ENCODE data around the gene GTF3A. TPM values are rescaled to one million over a fixed set of nuclear protein-coding genes. Genes with fewer than 3 reads are reported as not detected.

Gene GTF3A
- total RNA-seq (2014; rRNA removed; shearing (Covaris generic)), result 175 and 192 TPM in 2 replicates

DNA sequence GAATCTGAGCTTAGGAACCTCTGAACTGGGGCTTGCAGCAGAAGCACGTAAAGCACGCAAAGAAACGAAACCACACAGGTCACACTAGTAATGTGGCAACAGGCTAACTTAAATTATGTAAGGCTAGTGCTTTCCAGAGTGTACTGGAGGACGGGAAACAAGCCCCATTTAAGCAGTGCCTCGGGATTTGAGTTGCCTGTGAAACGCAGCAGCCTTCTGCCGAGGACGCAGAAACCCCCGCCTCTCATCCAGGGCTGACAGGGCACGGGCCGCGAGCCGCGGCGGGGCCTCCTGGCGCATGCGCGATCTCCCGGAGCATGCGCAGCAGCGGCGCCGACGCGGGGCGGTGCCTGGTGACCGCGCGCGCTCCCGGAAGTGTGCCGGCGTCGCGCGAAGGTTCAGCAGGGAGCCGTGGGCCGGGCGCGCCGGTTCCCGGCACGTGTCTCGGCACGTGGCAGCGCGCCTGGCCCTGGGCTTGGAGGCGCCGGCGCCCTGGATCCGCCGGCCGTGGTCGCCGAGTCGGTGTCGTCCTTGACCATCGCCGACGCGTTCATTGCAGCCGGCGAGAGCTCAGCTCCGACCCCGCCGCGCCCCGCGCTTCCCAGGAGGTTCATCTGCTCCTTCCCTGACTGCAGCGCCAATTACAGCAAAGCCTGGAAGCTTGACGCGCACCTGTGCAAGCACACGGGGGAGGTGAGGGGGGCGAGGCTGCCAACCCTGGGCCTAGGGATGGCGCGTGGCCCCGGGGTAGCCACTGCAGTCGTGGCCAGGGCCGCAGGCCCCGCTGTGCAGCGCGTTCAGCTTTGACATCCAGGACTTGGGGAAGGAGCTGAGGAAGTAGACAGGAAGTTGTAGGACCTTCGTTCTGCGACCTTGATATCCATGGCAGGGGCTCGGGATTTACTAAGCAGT is at the start of gene GTF3A:
GTF3A (plus strand) TSS at position 374 of the 912 bp plus-strand sequence.
- Histone ChIP-seq H3K4me1 (peaks cover 10% of the 10 kb centered on the region; the same call in 1 of the 2 replicates), H3K27me3 (no peaks in the 10 kb centered on the region), H3K9me3 (replicated peaks) (no peaks in the 10 kb centered on the region), H3K4me3 (peak within 1 kb of the TSS; percentile 76), H3K27ac (peak within 1 kb of the TSS; percentile 73), H3K36me3 (peaks cover 7% of the 10 kb centered on the region)
- peak; percentile 85 to 90 for DNase-seq

DNA sequence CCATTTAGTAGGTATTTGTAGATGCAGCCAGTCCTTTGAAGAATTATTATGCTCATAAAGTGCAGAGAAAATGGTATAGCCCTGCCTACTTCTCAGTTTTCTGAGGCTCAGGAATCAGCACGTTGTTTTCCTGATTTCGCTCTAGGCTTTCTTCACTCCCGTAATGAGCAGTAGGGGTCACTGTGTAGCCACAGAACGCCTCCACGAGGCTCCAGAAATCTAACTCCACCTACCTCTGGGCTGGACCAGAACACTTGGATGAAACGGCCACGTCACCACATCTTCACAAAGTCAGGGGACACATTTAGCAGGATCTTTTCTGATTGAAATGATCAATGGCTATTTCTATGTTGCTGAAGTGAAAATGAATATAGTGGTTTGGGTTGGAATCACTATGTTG is 49.8 kb upstream of the GTF3A start:
- peaks cover 15% of the 10 kb centered on the region for H3K4me1 ChIP-seq
- no peaks in the 10 kb centered on the region for H3K9me3 ChIP-seq (replicated peaks)
- no peaks in the 10 kb centered on the region for H3K36me3 ChIP-seq
- H3K27ac ChIP-seq, result no peak overlapping the region
- DNase-seq, result peak; percentile 56 to 83
- H3K4me3 ChIP-seq, result no peak overlapping the region
- no peaks in the 10 kb centered on the region for H3K27me3 ChIP-seq

DNA sequence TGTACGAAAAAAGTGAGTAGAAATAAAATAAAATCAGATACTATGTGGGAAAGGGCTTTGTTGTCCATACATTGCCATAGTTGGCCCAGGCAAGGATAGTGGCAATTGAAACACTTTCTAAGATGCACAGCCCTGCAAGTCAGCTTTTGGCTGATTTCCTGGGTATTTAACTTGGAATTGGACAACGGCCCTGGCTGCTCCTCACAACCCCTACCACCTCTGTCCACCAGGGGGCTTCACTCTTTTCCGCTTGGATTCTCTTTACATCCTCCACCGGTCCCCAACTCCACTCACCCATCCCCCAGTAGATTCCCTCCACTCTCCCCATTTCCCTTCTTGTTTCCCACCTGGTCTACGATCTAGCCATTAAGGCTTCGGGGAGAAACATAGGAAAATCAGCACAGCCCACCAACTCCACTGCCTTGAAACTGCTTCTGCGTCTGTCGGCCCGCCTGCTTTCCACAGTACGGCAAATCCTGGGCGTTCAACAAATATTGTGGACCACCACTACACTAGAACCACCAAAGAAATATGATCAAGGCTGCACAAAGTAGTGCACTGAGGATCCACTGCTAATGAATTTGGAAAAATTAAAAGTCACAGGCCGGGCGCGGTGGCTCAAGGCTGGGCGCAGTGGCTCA is 48.6 kb upstream of the GTF3A start:
- Histone ChIP-seq H3K27me3 (no peaks in the 10 kb centered on the region), H3K27ac (no peak overlapping the region), H3K36me3 (no peaks in the 10 kb centered on the region), H3K9me3 (replicated peaks) (no peaks in the 10 kb centered on the region), H3K4me1 (peaks cover 19% of the 10 kb centered on the region), H3K4me3 (no peak overlapping the region)
- DNase-seq, result peak; percentile 71 to 88

DNA sequence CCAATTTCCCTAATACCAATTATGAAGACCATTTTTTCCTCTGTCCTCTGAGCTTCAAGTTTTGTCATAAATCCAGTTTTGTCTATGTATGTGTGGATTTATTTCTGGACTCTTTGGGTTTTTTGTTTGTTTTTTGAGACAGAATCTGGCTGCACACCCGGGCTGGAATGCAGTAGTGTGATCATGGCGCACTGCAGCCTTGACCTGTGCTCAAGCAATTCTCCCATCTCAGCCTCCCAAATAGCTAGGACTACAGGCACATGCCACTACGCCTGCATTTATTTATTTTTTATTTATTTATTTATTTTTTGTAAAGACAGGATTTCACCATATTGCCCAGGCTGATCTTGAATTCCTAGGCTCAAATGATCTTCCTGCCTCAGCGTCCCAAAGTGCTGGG is 45.3 kb upstream of the GTF3A start:
- no peaks in the 10 kb centered on the region for H3K9me3 ChIP-seq (replicated peaks)
- H3K27ac ChIP-seq, result no peak overlapping the region
- DNase-seq, result no peak
- H3K4me1 ChIP-seq, result peaks cover 8% of the 10 kb centered on the region; the same call in 1 of the 2 replicates
- H3K27me3 ChIP-seq, result no peaks in the 10 kb centered on the region
- no peak overlapping the region for H3K4me3 ChIP-seq
- no peaks in the 10 kb centered on the region for H3K36me3 ChIP-seq

DNA sequence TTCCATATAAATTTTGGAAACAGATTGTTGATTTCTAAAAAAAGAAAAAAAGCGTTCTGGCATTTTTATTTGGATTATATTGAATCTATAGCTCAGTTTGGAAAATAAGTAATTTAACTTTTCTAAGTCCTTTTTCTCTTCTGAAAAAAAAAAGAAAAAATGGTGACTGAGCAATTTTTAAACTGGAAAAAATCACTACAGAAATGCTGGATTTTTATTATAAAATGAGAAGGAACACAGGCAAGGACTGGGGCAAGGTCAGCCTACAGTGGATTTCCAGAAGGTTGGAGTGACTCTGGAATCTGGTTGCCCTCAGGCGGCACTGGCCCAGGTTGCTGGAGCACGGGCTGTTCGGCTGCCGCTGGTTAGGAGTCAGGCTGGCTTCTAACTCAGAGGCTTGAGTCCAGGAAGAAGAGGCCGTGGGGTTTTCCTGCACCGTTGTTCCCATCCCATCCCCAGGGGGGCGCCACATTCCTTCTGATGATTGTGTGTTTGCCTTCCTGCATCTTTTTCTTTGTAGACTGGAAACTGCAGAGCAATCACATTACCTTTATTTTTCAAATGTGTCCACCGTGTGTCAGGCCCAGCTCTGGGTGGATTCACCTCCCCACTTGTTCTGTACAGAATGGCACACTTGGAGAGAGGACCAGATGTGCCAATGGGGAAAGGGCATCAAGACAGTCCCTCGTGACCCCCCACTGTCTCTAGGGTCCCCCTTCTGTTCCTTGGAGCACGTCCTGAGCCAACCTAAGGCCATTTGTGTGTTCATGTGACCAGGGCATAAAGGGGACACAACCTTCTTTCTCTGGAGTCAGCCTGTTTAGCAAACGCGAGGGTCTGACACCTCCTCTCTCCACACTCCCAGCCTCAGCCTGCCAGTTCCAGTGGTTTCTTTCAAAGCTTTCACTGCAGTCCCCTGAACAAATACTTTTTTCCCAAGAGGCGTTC is 44.5 kb upstream of the GTF3A start:
- peaks cover 8% of the 10 kb centered on the region; the same call in 1 of the 2 replicates for H3K4me1 ChIP-seq
- peak; percentile 77 to 90 for DNase-seq
- no peaks in the 10 kb centered on the region for H3K9me3 ChIP-seq (replicated peaks)
- H3K36me3 ChIP-seq, result no peaks in the 10 kb centered on the region
- no peak overlapping the region for H3K4me3 ChIP-seq
- no peaks in the 10 kb centered on the region for H3K27me3 ChIP-seq
- H3K27ac ChIP-seq, result no peak overlapping the region

DNA sequence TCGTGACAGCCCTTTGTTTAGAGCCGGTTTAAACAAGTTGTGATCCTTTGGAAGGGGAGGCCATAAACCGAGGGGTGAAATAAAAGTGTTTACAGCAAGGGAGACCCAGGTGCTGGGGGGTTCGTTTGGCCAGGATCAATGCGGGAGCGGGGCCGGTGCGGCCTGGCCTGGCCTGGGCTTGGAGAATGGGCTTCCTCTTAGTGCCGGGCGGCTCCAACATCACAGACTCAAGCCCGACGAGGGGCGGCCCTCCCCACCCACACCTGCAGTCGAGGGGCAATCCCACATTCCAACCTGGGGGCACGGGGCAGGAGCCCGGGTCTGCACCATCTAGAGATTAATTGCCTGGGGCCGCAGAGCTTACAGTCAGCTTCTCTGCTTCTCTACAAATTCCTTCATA is 42.8 kb upstream of the GTF3A start:
- Histone ChIP-seq H3K4me1 (peaks cover 4% of the 10 kb centered on the region; the same call in 1 of the 2 replicates), H3K36me3 (no peaks in the 10 kb centered on the region), H3K9me3 (replicated peaks) (no peaks in the 10 kb centered on the region), H3K27me3 (no peaks in the 10 kb centered on the region), H3K27ac (no peak overlapping the region), H3K4me3 (no peak overlapping the region)
- DNase-seq, result no peak

DNA sequence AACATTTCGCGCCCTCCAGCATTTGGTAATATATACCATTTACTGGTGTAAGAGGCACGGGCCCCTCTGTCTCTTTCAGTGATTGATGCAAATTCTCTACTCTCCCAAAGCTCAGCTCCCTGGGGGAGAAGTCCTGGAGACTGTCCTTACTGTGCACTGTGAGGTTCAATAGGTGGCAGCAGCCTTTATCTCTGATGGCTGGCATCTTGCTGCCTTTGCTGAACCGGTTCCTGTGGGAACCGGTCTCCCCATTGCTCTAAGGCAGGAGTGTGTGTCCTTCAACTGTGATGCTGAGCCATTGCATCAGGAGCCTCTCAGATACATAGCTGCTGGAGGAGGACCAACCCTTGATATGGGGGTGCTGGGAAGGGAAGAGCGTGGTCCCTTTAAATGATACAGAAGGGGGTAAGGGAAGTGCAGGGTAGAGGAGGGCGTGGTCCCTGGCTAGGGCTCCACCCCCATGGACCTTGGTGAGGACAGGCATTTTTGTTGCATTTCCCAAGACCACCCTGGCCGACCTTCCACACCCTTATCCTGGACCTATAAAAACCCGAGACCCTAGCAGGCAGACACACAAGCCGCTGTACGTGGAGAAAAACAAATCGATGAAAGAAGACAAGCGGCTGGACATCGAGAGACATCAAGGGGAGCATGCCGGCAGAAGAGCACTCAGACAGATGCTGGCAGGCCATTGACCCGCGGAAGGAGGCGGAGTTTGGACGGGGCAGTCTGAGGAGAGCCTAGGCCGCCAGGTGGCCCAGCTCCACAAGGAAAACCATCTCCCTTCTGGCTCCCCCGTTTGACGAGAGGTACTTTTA is 41.1 kb upstream of the GTF3A start:
- peaks cover 2% of the 10 kb centered on the region; the same call in 1 of the 2 replicates for H3K27me3 ChIP-seq
- H3K36me3 ChIP-seq, result no peaks in the 10 kb centered on the region
- no peak for DNase-seq
- peaks cover 4% of the 10 kb centered on the region; the same call in 1 of the 2 replicates for H3K4me1 ChIP-seq
- H3K4me3 ChIP-seq, result no peak overlapping the region
- H3K9me3 ChIP-seq (replicated peaks), result no peaks in the 10 kb centered on the region
- H3K27ac ChIP-seq, result no peak overlapping the region

DNA sequence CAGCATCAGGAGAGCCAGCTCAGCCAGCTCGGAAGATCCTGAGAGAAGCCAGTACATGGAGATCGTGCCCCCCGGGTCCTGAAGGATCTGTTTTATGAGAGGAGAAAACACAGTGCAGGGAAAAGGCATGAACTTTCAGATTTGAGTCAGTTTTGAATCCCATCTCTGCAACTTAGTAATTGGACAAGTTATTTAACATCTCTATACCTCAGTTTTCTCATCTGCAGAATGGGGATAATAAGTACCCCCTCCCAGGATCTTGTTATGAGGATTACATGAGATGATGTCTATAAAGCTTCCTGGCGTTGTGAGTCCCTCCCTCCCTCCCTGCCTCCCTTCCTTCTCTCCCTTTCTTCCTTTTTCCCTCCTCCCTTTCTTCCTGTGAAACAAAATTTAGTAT is 40.1 kb upstream of the GTF3A start:
- Histone ChIP-seq H3K27ac (no peak overlapping the region), H3K27me3 (peaks cover 6% of the 10 kb centered on the region; the same call in 1 of the 2 replicates), H3K9me3 (replicated peaks) (no peaks in the 10 kb centered on the region), H3K4me3 (no peak overlapping the region), H3K4me1 (peaks cover 4% of the 10 kb centered on the region; the same call in 1 of the 2 replicates), H3K36me3 (no peaks in the 10 kb centered on the region)
- DNase-seq, result no peak

DNA sequence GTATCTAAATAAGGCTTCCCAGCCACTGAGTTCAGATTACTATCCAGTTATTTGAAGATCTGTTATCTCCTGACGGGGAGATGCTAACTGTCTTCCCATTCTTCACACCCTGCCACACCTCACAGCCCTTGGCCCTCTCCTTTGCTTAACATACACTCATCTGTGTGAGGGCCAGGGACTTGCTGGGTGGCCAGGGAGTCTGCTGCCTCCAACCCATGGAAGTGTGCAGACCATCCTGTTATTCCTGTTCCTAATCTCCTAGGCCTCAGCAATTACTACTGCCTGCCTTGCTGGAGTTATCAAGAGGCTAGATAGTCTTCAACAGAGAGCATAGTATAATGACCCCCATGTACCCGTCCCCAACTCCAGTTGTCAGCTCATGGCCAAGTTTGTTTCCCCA is 36.2 kb upstream of the GTF3A start:
- H3K9me3 ChIP-seq (replicated peaks), result no peaks in the 10 kb centered on the region
- no peak for DNase-seq
- peaks cover 6% of the 10 kb centered on the region; the same call in 1 of the 2 replicates for H3K27me3 ChIP-seq
- no peak overlapping the region for H3K4me3 ChIP-seq
- no peaks in the 10 kb centered on the region for H3K36me3 ChIP-seq
- H3K27ac ChIP-seq, result no peak overlapping the region
- no peaks in the 10 kb centered on the region for H3K4me1 ChIP-seq

DNA sequence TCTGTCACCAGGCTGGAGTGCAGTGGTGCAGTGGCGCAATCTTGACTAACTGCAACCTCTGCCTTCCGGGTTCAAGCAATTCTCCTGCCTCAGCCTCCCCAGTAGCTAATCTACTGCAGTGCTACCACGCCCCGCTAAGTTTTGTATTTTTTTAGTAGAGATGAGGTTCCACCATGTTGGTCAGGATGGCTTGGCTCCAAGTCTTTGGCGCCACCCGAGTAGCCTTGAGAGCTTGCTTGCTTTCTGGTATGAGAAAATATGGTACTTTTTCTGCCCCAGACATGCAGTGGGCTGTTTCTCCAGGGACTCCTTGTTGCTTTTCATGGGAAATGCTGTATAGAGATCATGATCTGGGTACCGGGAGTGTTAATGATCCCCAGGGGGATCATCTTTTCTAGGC is 34.5 kb upstream of the GTF3A start:
- peaks cover 9% of the 10 kb centered on the region; the same call in 1 of the 2 replicates for H3K27me3 ChIP-seq
- no peak overlapping the region for H3K4me3 ChIP-seq
- no peak overlapping the region for H3K27ac ChIP-seq
- H3K9me3 ChIP-seq (replicated peaks), result no peaks in the 10 kb centered on the region
- H3K4me1 ChIP-seq, result no peaks in the 10 kb centered on the region
- no peak for DNase-seq
- no peaks in the 10 kb centered on the region for H3K36me3 ChIP-seq

DNA sequence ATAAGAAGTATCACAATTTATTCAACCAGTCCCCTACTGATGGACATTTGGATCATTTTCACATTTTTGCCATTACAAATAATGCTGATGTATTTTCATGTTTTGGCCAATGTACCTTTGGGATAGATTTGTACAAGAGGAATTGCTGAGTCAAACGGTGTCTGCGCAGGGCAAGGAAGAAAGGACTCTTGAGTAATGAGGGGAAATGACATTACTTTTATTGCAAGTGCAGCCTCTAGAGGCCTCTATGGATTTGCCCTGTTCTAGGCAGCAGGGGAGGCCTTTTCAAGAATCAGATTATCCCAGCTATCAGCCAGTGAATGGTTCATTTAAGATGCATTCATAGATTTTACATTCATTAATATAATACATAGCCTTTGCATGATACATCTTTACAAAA is 32.9 kb upstream of the GTF3A start:
- peaks cover 9% of the 10 kb centered on the region; the same call in 1 of the 2 replicates for H3K4me1 ChIP-seq
- no peak overlapping the region for H3K4me3 ChIP-seq
- no peaks in the 10 kb centered on the region for H3K9me3 ChIP-seq (replicated peaks)
- DNase-seq, result no peak
- no peaks in the 10 kb centered on the region for H3K36me3 ChIP-seq
- H3K27me3 ChIP-seq, result peaks cover 9% of the 10 kb centered on the region; the same call in 1 of the 2 replicates
- no peak overlapping the region for H3K27ac ChIP-seq

DNA sequence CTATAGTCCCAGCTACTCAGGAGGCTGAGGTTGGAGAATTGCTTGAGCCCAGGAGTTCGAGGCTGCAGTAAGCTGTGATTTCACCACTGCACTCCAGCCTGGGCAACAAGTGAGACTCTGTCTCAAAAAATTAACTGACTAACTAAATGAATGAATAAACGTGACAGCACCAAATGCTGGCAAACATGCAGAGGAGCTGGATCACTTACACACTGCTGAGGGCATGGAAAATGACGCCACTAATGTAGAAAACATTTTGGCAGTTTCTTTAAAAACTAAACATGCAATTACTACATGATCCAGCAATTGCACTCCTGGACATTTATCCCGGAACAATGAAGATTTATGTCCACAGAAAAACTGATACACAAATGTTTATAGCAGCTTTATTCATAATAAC is 31.3 kb upstream of the GTF3A start:
- no peak for DNase-seq
- H3K4me3 ChIP-seq, result no peak overlapping the region
- H3K27me3 ChIP-seq, result peaks cover 9% of the 10 kb centered on the region; the same call in 1 of the 2 replicates
- H3K9me3 ChIP-seq (replicated peaks), result no peaks in the 10 kb centered on the region
- H3K27ac ChIP-seq, result no peak overlapping the region
- no peaks in the 10 kb centered on the region for H3K36me3 ChIP-seq
- H3K4me1 ChIP-seq, result peaks cover 9% of the 10 kb centered on the region; the same call in 1 of the 2 replicates

DNA sequence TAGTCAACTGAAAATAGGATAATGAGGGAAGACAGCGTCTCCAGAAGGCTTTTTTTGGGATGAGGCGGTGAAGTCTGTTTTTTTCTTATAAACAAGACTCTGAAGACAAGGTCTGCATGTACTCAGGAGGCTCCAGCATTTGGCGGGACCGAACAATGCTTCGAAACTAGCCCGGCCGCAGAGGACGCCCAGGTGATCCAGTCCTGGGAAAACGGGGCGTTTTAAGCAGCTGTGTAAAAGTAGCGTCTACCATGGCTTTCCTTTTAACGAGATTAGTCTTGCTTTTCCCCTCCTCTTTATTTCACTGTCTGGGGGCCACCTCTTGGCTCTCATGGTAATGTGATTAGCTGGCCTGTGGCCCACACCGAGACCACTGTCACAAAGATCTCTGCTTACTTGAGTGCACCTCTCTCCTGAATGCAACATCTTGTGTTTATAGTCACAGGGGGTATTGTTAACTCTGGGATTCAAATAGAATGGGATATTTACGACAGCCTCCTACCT is 29.4 kb upstream of the GTF3A start:
- DNase-seq, result peak in 1 of 2 experiments; percentile 39
- Histone ChIP-seq H3K27ac (peak overlapping the region; percentile 35; the same call in 1 of the 2 replicates), H3K4me1 (peaks cover 9% of the 10 kb centered on the region; the same call in 1 of the 2 replicates), H3K27me3 (0 out of 2 replicates have a peak, but pooled peaks cover 3% of the 10 kb centered on the region), H3K36me3 (no peaks in the 10 kb centered on the region), H3K9me3 (replicated peaks) (no peaks in the 10 kb centered on the region), H3K4me3 (no peak overlapping the region)

Measured in SJCRH30 (cell line).